ENCODE measurements around the gene ZYX.

DNA sequence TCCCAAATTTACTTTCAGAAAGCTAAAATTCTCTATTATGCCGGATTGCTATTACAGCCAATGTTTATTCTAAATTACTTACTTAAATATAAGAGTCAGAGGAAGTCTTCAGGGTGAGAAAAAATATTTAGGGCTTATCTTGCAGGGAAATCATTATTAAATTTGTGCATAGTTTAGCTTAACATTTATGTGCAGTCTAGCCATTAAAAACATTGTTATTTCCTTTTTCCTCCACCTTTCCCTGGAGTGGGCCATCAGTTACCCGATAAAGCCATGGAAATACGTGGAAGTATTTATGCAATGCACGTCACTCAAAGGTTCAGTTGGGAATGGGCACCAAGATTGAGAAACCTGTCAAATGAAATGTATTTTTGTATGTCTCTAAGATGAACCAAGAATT, 52.6 kb downstream of the ZYX start:
- TF ChIP-seq, protein P1, sequence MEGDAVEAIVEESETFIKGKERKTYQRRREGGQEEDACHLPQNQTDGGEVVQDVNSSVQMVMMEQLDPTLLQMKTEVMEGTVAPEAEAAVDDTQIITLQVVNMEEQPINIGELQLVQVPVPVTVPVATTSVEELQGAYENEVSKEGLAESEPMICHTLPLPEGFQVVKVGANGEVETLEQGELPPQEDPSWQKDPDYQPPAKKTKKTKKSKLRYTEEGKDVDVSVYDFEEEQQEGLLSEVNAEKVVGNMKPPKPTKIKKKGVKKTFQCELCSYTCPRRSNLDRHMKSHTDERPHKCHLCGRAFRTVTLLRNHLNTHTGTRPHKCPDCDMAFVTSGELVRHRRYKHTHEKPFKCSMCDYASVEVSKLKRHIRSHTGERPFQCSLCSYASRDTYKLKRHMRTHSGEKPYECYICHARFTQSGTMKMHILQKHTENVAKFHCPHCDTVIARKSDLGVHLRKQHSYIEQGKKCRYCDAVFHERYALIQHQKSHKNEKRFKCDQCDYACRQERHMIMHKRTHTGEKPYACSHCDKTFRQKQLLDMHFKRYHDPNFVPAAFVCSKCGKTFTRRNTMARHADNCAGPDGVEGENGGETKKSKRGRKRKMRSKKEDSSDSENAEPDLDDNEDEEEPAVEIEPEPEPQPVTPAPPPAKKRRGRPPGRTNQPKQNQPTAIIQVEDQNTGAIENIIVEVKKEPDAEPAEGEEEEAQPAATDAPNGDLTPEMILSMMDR (conservative IDR thresholded peaks at IDR 0.05 in 1 of 2, IDR thresholded peaks at IDR 0.05 in 1 of 2; ENCODE audit: extremely low read depth in 1 of 2, insufficient read depth in 1 of 2, low read depth in 1 of 2, low read length in 2 of 2) = no peak
- no peak for TF ChIP-seq EZH2 (IDR thresholded peaks at IDR 0.05; ENCODE audit: borderline replicate concordance, low read length)
